ENCODE data around the gene SLC29A1.

GRCh38 chr6:44214307-44214706, 9.1 kb upstream of the SLC29A1 start:
- TF ChIP-seq CTCF (IDR thresholded peaks at IDR 0.05), result no peak
- no peak for TF ChIP-seq POLR2A (IDR thresholded peaks at IDR 0.05)
- no peak for TF ChIP-seq POLR2AphosphoS5 (IDR thresholded peaks at IDR 0.05)

Measured in breast epithelium (tissue), 3 donors.